T-helper 17 cell (primary cell): Measurements from ENCODE around the gene RPS6KA2. TPM values are rescaled to one million over a fixed set of nuclear protein-coding genes. Genes with fewer than 3 reads are reported as not detected.

Source experiments
- ATAC-seq: fragments of 150-1000 bp; cut with Tn5 transposase; 2 replicates; pipeline ENCODE4 v1.10.0; 2021; ENCODE audit warnings: mild to moderate bottlenecking, moderate library complexity
- DNase-seq, 3 donors: peaks; one replicate each; pipeline versions ENCODE4 v3.0.0 to v3.0.0-alpha.2; 2020 to 2021
- H3K9me3 ChIP-seq: one replicate; pipeline ENCODE4 v1.7.0; 2013; ENCODE audit warnings: low read length, mild to moderate bottlenecking; ENCODE audit not compliant: control insufficient read depth, poor library complexity, severe bottlenecking
- H3K27ac Mint-ChIP-seq: one replicate; pipeline ENCODE4 v1.8.0; 2022; ENCODE audit warnings: mild to moderate bottlenecking, moderate library complexity, mixed read lengths
- H3K27me3 Mint-ChIP-seq: one replicate; pipeline ENCODE4 v1.8.0; 2022; ENCODE audit warnings: mixed read lengths
- H3K36me3 Mint-ChIP-seq: one replicate; pipeline ENCODE4 v1.8.0; 2022; ENCODE audit warnings: low read depth, mixed read lengths
- H3K4me1 Mint-ChIP-seq: one replicate; pipeline ENCODE4 v1.8.0; 2022; ENCODE audit warnings: mild to moderate bottlenecking, mixed read lengths
- H3K4me3 Mint-ChIP-seq: one replicate; pipeline ENCODE4 v1.8.0; 2022; ENCODE audit warnings: mild to moderate bottlenecking, moderate library complexity, mixed read lengths
- total RNA-seq, 4 donors: library from RNA in 2 of 4; stranded (reverse) in 2 of 4; gene quantifications; one replicate each; pipeline ENCODE4 v1.2.3 and lab custom pipeline; 2022 to 2026

RPS6KA2 gene
- total RNA-seq, 2 donors from 2014 or later: 3.3 to 5.9 TPM

DNA sequence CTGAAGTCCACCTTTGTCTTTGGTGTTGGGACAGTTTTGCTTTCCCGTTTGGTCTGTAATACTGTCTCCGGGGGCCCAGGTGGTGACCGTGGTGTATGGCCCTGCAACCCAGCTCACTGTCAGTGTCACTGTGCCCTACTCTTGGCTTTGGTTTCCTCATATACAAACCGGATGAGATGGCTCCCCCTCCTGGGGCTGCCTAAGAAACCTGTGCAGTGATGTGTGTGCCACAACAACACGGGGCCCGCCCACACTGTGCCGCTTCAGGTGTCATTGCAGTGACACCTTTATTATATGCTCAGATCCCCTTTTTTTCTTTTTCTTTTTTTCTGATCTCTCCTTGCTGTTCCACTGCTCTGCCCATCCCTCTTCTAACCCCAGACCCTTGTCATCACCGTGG is 114.5 kb downstream of the RPS6KA2 start:
- H3K27ac Mint-ChIP-seq: peak overlapping the region; percentile 24

DNA sequence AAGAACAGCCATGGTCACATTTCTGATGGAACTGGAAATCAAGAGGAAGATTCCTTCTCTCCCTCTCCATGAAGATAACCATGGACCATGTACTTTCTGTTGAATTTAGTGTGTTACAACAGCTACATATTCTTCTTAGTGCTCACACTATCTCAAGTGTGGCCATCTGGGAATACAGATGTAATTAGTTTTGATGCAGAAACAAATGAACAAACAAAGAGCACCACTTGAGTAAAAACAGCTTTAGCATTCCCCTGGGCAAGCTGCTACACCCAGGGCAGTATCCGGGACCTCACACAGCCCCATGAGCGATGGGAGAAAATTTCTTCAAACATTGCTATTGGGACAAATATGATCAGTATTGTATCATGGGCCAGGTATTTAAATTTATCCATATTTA is 115.7 kb downstream of the RPS6KA2 start:
- Mint-ChIP-seq H3K36me3 (peaks cover 15% of the 10 kb centered on the region), H3K27ac (no peak overlapping the region), H3K4me1 (peaks cover 25% of the 10 kb centered on the region), H3K4me3 (no peak overlapping the region), H3K27me3 (no peaks in the 10 kb centered on the region)
- DNase-seq: no peak
- no peak for ATAC-seq
- no peaks in the 10 kb centered on the region for H3K9me3 ChIP-seq

More for the DNA sequence above, 114.5 kb downstream of the RPS6KA2 start:
- H3K9me3 ChIP-seq: no peaks in the 10 kb centered on the region
- Mint-ChIP-seq H3K27me3 (no peaks in the 10 kb centered on the region), H3K4me1 (peaks cover 21% of the 10 kb centered on the region), H3K36me3 (peaks cover 11% of the 10 kb centered on the region), H3K4me3 (no peak overlapping the region)
- DNase-seq (peak in 2 of 3 donors; percentile 22 to 29), ATAC-seq (peak; percentile 97)

DNA sequence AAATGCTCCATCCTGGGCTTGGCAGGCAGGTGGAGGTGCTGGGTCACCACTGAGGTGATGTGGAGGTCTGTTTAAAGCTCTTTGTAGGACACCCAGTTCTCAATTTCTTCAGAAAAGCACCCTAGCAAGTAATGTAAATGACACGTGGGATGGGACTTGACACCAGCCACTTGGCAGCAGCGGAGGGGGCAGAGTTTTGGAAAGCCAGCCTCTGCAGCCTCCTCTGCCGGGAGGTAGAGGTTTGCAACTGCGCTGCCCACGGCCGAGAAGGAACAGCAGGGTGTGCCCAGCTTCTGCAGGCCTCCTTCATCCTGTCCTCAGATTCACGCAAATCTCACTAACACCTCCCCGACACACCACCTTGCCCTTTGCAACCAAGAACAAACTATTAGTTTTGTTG is 117.9 kb downstream of the RPS6KA2 start:
- H3K27me3 Mint-ChIP-seq: no peaks in the 10 kb centered on the region
- H3K4me3 Mint-ChIP-seq: no peak overlapping the region
- ATAC-seq (no peak), DNase-seq (no peak)
- peaks cover 18% of the 10 kb centered on the region for H3K4me1 Mint-ChIP-seq
- H3K27ac Mint-ChIP-seq: no peak overlapping the region
- no peaks in the 10 kb centered on the region for H3K9me3 ChIP-seq
- peaks cover 5% of the 10 kb centered on the region for H3K36me3 Mint-ChIP-seq

DNA sequence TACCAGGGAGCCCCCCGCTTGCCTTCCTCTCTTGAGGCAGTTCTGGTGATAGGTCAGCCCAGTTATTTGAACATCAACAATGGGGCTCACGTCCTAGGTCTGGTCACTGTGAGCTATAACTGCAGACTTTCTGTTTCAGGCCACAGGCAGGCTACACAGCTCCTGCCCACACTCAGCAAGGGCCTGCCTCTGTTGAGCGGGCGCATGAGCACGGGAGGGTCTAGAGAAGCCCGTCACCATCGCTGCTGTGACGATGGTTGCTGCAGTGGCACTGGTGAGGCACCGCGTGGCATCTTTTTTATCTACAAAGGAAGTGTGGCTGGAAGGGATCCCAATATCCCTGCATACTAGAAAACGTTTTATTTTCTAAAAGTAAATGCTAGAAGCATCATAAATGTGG is 118.3 kb downstream of the RPS6KA2 start:
- DNase-seq (no peak), ATAC-seq (no peak)
- Mint-ChIP-seq H3K4me3 (no peak overlapping the region), H3K27me3 (no peaks in the 10 kb centered on the region), H3K27ac (no peak overlapping the region), H3K4me1 (peaks cover 17% of the 10 kb centered on the region), H3K36me3 (peaks cover 6% of the 10 kb centered on the region)
- no peaks in the 10 kb centered on the region for H3K9me3 ChIP-seq

DNA sequence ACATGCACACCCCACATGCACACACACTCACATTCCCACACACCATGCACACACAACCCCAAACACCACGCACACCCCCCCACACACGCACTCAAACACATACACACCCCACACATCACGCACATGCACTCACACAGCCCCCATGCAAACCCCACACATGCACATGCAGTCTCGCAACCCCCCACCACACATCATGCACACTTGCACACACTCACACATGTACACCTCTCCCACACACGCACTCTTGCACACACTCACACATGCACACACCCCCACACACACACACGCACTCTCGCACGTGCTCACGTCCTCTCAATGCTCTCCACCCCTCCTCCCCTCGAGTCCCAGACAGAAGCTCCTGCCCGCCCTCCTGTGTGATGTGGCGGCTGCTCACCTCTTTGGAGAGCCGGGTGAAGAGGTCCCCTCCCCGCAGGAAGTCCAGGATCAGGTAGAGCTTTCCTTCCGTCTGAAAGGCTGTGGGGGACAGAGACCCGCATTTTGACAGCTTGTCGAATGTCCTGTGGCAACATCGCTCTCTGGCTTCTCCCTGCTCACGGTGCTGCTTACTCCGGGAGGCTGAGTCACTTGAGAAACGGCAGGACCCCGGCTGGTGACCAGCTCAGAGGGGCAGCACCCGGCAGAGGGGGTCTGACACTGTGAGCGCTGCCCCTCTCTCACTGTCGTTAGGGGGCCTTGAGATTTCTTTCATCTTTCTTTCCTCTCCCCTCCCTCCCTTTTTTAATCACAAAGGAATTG is 119.1 kb downstream of the RPS6KA2 start:
- no peaks in the 10 kb centered on the region for H3K27me3 Mint-ChIP-seq
- H3K4me1 Mint-ChIP-seq: peaks cover 16% of the 10 kb centered on the region
- no peak overlapping the region for H3K27ac Mint-ChIP-seq
- DNase-seq (no peak), ATAC-seq (no peak)
- no peak overlapping the region for H3K4me3 Mint-ChIP-seq
- peaks cover 7% of the 10 kb centered on the region for H3K36me3 Mint-ChIP-seq
- no peaks in the 10 kb centered on the region for H3K9me3 ChIP-seq

DNA sequence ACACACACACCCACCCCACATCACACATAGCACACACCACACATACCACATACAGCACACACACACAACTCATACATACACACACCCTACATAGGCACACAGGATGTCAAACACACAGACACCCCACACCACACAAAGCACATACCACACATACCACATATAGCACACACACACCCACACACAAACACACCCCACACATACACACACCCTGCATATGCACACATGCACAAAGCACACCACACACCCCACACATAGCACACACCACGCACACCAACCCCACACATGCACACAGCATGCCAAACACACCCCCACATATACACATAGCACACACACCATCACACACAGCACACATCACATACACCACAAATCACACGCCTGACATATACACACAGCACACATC is 119.7 kb downstream of the RPS6KA2 start:
- no peak for ATAC-seq
- DNase-seq: no peak
- H3K4me3 Mint-ChIP-seq: no peak overlapping the region
- H3K27me3 Mint-ChIP-seq: no peaks in the 10 kb centered on the region
- no peaks in the 10 kb centered on the region for H3K9me3 ChIP-seq
- H3K36me3 Mint-ChIP-seq: peaks cover 7% of the 10 kb centered on the region
- peaks cover 11% of the 10 kb centered on the region for H3K4me1 Mint-ChIP-seq
- no peak overlapping the region for H3K27ac Mint-ChIP-seq

DNA sequence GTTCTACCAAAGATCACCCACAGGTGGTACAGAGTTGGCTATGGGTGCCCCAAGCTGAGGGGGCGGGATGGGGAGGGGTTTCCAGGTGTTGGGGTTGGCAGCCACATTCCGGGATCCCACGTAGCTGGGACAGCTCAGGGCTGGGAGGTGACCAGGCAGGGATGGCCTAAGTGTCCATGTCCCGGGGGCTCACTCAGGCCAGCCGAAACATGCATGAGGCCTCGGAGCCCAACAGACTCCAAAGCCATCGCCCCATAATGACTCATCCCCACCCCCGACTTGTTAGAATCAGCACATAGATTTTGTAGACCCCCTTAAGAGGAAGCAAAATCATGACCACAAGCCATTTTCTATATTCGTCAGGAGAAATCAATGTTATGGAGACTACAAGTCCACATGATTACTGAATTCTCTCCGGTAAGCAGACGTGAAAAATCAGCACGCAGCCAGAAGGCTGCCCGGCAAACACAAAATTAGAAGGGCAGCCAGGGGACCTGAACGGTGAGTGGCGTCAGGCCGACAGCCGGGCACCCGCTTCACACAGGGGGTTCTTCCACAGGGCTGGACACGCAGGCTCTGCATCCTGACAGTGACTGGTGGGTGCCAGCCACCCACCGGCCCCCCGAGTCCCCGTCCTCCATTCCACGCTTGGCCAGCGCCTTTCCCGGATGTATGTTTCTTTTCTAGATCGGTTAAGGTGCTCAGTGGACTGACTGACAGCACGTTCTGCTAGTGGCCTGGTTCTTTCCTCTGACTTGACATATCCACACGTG is 121.7 kb downstream of the RPS6KA2 start:
- Mint-ChIP-seq H3K36me3 (peaks cover 7% of the 10 kb centered on the region), H3K27ac (no peak overlapping the region), H3K4me1 (peaks cover 5% of the 10 kb centered on the region), H3K4me3 (no peak overlapping the region), H3K27me3 (no peaks in the 10 kb centered on the region)
- no peaks in the 10 kb centered on the region for H3K9me3 ChIP-seq
- ATAC-seq: no peak
- no peak for DNase-seq

DNA sequence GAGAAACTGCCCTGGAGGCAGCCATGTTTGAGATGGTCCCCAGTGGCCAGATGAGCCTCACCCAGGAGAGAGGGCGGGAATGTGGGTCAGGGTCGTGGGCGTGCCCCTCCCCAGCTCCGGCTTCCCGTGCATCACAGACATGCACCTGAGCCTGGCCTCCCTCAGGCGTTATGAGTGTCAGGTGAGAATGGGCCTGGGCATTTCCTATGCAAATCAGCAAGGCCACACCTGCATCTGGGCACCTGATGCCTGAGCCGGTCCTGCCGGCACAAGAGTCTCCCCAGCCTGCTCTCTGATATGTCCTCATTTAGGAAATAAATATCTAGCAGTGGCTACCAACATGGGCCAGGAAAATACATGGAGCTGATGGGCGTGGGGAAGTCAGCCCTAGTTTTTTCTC is 123.0 kb downstream of the RPS6KA2 start:
- peaks cover 5% of the 10 kb centered on the region for H3K4me1 Mint-ChIP-seq
- no peak overlapping the region for H3K4me3 Mint-ChIP-seq
- H3K9me3 ChIP-seq: no peaks in the 10 kb centered on the region
- H3K36me3 Mint-ChIP-seq: peaks cover 7% of the 10 kb centered on the region
- ATAC-seq: no peak
- no peak overlapping the region for H3K27ac Mint-ChIP-seq
- DNase-seq: no peak
- no peaks in the 10 kb centered on the region for H3K27me3 Mint-ChIP-seq

DNA sequence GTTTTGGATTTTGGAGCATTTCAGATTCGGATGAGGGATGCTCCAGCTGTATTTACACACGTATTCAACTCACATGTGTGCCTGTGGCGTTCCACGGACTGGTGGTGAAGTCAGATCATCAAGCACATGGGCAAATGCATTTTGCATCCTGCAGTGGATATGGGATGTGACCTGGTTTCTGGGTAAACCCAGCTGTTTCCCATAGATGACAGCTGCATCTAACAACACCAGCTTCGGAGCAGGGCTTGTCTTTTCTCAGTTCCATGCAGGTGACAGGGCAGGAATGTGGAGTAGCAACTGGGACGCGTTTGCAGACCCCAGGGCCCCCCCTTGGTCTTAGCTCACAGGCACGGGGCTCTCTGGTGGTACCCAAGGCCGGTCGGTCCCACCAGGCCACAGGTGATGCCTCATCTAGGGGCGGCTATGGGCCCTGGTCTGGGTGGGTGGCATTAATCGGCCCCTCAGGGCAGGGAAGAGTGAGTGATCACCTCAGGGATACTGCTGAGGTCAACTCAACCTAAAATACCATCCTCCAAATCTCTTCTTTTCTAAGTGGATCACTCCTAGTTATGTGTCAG is 123.8 kb downstream of the RPS6KA2 start:
- Mint-ChIP-seq H3K4me1 (peaks cover 5% of the 10 kb centered on the region), H3K27ac (no peak overlapping the region), H3K36me3 (peaks cover 7% of the 10 kb centered on the region), H3K27me3 (no peaks in the 10 kb centered on the region), H3K4me3 (no peak overlapping the region)
- ATAC-seq (no peak), DNase-seq (no peak)
- no peaks in the 10 kb centered on the region for H3K9me3 ChIP-seq

DNA sequence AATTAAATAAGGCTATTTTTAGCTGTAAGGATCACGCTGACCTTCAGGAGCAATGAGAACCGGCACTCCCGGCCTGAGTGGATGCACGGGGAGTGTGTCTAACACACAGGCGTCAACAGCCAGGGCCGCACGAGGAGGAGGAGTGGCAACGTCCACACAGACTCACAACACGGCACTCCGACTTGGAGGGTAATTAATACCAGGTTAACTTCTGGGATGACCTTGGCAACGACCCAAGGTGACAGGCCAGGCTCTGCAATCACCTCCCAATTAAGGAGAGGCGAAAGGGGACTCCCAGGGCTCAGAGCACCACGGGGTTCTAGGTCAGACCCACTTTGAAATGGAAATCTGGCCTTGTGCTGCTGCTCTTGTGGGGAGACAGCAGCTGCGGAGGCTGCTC is 124.6 kb downstream of the RPS6KA2 start:
- DNase-seq (no peak), ATAC-seq (no peak)
- Mint-ChIP-seq H3K27ac (no peak overlapping the region), H3K27me3 (no peaks in the 10 kb centered on the region), H3K36me3 (peaks cover 5% of the 10 kb centered on the region), H3K4me3 (no peak overlapping the region), H3K4me1 (peaks cover 3% of the 10 kb centered on the region)
- no peaks in the 10 kb centered on the region for H3K9me3 ChIP-seq

DNA sequence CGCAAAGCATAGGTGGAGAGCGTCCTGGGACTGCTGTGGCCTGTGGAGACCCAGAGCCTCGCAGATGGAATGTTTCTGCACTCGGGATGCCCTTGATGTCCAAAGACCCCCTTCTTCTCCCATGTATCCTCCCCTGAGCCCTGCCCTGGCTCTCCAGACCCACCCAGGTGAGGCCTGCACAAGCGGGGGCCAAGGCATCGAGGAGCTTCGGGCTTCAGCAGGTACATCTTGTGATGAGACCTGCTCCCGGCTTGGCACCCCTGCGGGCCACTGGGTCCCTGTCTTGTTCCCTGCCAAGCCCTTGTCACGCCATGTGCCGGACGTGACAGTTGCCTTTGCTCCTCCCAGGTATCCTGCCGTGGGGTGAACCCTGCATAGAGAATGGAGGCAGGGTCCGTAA is 125.8 kb downstream of the RPS6KA2 start:
- H3K9me3 ChIP-seq: no peaks in the 10 kb centered on the region
- no peak for ATAC-seq
- H3K4me3 Mint-ChIP-seq: no peak overlapping the region
- peak overlapping the region; percentile 9 for H3K27ac Mint-ChIP-seq
- peaks cover 2% of the 10 kb centered on the region for H3K36me3 Mint-ChIP-seq
- DNase-seq: no peak
- no peaks in the 10 kb centered on the region for H3K27me3 Mint-ChIP-seq
- H3K4me1 Mint-ChIP-seq: no peaks in the 10 kb centered on the region

DNA sequence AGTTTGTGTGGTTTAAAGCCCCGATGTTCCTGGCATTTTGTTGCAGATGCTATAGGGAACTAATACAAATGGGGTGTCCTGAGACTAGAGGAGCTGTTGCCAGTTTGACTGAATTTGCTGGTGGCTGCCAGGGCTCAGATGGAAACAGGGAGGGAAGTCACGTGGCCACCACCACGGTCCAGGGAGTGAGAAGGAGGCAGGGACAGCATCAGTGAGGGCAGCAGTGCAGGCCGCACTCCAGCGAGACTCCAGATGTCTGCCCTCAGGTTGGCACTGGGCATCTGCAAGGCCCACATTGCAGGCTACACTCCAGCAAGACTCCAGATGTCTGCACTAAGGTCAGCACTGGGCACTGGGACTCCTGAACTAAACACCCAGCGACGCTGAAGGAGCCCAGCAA is 126.8 kb downstream of the RPS6KA2 start:
- Mint-ChIP-seq H3K27ac (no peak overlapping the region), H3K4me1 (no peaks in the 10 kb centered on the region), H3K4me3 (no peak overlapping the region), H3K27me3 (no peaks in the 10 kb centered on the region), H3K36me3 (peaks cover 2% of the 10 kb centered on the region)
- ATAC-seq: no peak
- no peak for DNase-seq
- no peaks in the 10 kb centered on the region for H3K9me3 ChIP-seq

DNA sequence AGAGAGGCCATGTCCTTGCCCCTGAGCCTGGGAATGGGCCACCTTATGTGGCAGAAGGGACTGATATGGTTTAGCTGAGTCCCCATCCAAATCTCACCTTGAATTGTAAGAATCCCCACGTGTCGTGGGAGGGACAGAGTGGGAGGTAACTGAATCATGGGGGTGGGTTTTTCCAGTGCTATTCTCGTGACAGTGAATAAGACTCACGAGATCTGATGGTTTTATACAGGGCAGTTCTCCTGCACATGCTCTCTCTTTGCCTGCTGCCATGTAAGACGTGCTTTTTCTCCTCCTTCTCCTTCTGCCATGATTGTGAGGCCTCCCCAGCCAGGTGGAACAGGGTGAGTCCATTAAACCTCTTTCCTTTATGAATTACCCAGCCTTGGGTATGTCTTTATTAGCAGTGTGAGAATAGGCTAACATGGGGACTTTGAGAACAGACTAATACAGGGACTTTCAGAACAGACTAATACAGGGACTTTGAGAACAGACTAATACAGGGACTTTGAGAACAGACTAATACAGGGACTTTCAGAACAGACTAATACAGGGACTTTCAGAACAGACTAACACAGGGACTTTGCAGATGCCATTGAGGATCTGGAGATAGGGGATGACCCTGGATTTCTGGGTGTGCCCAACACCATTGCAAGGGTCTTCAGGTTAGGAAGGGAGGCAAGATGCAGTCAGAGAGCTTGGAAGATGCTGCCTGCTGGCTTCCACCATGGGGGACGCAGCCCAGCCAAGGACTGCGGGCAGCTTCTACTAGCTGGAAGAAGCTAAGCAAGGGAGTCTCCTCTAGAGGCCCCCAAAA is 127.5 kb downstream of the RPS6KA2 start:
- no peak for ATAC-seq
- peak overlapping the region; percentile 32 for H3K27ac Mint-ChIP-seq

More for the DNA sequence above, 127.5 kb downstream of the RPS6KA2 start:
- no peaks in the 10 kb centered on the region for H3K27me3 Mint-ChIP-seq
- H3K4me3 Mint-ChIP-seq: no peak overlapping the region
- no peaks in the 10 kb centered on the region for H3K9me3 ChIP-seq
- peaks cover 2% of the 10 kb centered on the region for H3K36me3 Mint-ChIP-seq
- H3K4me1 Mint-ChIP-seq: peaks cover 4% of the 10 kb centered on the region
- no peak for DNase-seq
